Bronchial epithelial cell (primary cell): ENCODE results near the gene C20orf204. TPM values are rescaled to one million over a fixed set of nuclear protein-coding genes. Genes with fewer than 3 reads are reported as not detected.

ENCODE experiments used
- DNase-seq: peaks from one replicate; pipeline ENCODE4 v3.0.0-alpha.2; 2010; ENCODE audit warnings: low read depth
- FAIRE-seq: peaks from 2 replicates; lab custom pipeline; 2011; peaks lifted over from hg19 to GRCh38; lab: Jason Lieb, UNC
- H3K27me3 ChIP-seq: 2 replicates; pipeline ENCODE4 v1.5.1; 2011; ENCODE audit warnings: low read length; ENCODE audit not compliant: control insufficient read depth, insufficient read depth
- H3K36me3 ChIP-seq: 2 replicates; pipeline ENCODE4 v1.5.1; 2011; ENCODE audit warnings: low read length; ENCODE audit not compliant: control insufficient read depth, insufficient read depth
- H3K4me3 ChIP-seq: 2 replicates; pipeline ENCODE4 v1.5.1; 2011; ENCODE audit warnings: mild to moderate bottlenecking, low read depth, low read length, control low read depth
- total RNA-seq: library from RNA; depleted of rRNA; stranded (reverse); fragments of >200 nt; gene quantifications from 2 replicates; pipeline ENCODE4 v1.2.1, GENCODE V29; 2014
- TF ChIP-seq, protein P1 (sequence below): IDR thresholded peaks from 2 replicates; pipeline ENCODE4 v1.5.1; 2011; ENCODE audit warnings: mild to moderate bottlenecking, moderate library complexity, low read length, control low read depth, inconsistent platforms; ENCODE audit not compliant: insufficient read depth, severe bottlenecking

C20orf204 gene
- total RNA-seq, 1 donor from 2014 or later: 0.53 TPM

DNA sequence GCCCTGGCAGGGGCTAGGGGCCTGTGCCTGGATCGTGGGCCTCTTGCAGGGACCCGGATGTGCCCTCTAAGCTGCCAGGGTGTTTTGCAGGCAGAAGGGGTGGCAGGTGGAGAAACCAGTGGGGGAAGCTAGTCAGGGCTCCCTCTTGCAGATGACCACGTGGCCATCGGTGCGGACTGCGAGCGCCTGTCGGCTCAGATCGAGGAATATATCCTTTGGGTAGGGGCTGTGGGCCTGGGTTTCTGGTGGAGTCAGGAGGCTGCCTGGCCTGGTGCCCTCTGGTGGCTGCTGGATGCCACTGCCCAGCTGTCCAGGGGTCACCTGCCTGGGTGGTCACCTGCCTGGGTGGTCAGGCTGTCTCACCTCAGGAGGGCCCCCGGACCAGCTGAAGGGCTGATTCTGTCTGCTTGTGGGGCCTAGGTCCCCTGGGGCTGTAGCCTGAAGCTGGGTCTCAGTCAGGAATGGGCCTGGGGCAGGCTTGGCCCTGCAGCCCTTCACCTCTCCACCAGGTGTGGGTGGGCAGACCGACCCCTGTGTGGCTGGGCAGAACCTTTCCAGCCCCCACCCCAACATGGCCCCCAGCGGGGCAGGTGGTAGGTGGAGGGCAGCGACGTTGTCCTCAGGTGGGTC, 33.7 kb downstream of the C20orf204 start:
- FAIRE-seq (no peak), DNase-seq (no peak)
- peaks cover 4% of the 10 kb centered on the region for H3K36me3 ChIP-seq
- H3K4me3 ChIP-seq: no peak overlapping the region
- no peaks in the 10 kb centered on the region for H3K27me3 ChIP-seq
- TF ChIP-seq, protein P1, sequence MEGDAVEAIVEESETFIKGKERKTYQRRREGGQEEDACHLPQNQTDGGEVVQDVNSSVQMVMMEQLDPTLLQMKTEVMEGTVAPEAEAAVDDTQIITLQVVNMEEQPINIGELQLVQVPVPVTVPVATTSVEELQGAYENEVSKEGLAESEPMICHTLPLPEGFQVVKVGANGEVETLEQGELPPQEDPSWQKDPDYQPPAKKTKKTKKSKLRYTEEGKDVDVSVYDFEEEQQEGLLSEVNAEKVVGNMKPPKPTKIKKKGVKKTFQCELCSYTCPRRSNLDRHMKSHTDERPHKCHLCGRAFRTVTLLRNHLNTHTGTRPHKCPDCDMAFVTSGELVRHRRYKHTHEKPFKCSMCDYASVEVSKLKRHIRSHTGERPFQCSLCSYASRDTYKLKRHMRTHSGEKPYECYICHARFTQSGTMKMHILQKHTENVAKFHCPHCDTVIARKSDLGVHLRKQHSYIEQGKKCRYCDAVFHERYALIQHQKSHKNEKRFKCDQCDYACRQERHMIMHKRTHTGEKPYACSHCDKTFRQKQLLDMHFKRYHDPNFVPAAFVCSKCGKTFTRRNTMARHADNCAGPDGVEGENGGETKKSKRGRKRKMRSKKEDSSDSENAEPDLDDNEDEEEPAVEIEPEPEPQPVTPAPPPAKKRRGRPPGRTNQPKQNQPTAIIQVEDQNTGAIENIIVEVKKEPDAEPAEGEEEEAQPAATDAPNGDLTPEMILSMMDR: peak; percentile 85

GRCh38 chr20:64070244-64070993, 34.4 kb downstream of the C20orf204 start:
- H3K4me3 ChIP-seq: no peak overlapping the region
- FAIRE-seq (no peak), DNase-seq (no peak)
- H3K27me3 ChIP-seq: no peaks in the 10 kb centered on the region
- H3K36me3 ChIP-seq: peaks cover 4% of the 10 kb centered on the region
- TF ChIP-seq, protein P1: no peak

- H3K4me3 ChIP-seq: no peak overlapping the region
- TF ChIP-seq, protein P1: no peak
- H3K27me3 ChIP-seq: no peaks in the 10 kb centered on the region
- peak; percentile 58 for FAIRE-seq
- peaks cover 5% of the 10 kb centered on the region for H3K36me3 ChIP-seq
- no peak for DNase-seq
These were observed 35.7 kb downstream of the C20orf204 start for GRCh38 chr20:64071341-64072332.

- DNase-seq (no peak), FAIRE-seq (no peak)
- Histone ChIP-seq H3K36me3 (peaks cover 5% of the 10 kb centered on the region), H3K4me3 (no peak overlapping the region), H3K27me3 (no peaks in the 10 kb centered on the region)
- TF ChIP-seq, protein P1: no peak
These were observed 36.6 kb downstream of the C20orf204 start for GRCh38 chr20:64072498-64073063.

- Histone ChIP-seq H3K36me3 (peaks cover 5% of the 10 kb centered on the region), H3K27me3 (no peaks in the 10 kb centered on the region), H3K4me3 (no peak overlapping the region)
- TF ChIP-seq, protein P1: no peak
- FAIRE-seq (no peak), DNase-seq (no peak)
These were observed 37.6 kb downstream of the C20orf204 start for GRCh38 chr20:64073476-64074183.
